Measurements from ENCODE around the gene PET100.

PET100 gene

DNA sequence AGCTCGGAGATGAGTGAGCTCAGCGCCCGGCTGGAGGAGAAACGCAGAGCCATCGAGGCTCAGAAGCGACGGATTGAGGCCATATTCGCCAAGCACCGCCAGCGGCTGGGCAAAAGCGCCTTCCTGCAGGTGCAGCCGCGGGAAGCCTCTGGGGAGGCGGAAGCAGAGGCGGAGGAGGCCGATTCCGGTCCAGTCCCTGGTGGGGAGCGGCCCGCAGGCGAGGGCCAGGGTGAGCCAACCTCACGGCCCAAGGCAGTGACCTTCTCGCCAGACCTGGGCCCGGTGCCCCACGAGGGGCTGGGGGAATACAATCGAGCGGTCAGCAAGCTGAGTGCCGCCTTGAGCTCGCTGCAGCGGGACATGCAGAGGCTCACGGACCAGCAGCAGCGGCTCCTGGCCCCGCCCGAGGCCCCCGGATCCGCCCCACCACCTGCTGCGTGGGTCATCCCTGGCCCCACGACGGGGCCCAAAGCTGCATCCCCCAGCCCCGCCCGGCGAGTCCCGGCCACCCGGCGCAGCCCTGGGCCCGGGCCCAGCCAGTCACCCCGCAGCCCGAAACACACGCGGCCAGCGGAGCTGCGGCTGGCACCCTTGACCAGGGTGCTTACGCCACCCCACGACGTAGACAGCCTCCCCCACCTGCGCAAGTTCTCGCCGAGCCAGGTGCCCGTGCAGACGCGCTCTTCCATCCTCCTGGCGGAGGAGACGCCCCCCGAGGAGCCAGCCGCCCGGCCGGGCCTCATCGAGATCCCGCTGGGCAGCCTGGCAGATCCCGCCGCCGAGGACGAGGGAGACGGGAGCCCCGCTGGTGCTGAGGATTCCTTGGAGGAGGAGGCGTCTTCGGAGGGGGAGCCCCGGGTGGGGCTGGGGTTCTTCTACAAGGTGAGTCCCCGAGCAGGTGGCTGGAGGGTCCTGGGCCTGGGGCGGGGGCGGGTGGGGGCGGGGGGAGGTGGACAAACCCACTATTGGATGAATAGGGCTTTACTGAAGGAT is 17.0 kb upstream of the PET100 start:
- no peak for DNase-seq (ENCODE audit: low read depth)

DNA sequence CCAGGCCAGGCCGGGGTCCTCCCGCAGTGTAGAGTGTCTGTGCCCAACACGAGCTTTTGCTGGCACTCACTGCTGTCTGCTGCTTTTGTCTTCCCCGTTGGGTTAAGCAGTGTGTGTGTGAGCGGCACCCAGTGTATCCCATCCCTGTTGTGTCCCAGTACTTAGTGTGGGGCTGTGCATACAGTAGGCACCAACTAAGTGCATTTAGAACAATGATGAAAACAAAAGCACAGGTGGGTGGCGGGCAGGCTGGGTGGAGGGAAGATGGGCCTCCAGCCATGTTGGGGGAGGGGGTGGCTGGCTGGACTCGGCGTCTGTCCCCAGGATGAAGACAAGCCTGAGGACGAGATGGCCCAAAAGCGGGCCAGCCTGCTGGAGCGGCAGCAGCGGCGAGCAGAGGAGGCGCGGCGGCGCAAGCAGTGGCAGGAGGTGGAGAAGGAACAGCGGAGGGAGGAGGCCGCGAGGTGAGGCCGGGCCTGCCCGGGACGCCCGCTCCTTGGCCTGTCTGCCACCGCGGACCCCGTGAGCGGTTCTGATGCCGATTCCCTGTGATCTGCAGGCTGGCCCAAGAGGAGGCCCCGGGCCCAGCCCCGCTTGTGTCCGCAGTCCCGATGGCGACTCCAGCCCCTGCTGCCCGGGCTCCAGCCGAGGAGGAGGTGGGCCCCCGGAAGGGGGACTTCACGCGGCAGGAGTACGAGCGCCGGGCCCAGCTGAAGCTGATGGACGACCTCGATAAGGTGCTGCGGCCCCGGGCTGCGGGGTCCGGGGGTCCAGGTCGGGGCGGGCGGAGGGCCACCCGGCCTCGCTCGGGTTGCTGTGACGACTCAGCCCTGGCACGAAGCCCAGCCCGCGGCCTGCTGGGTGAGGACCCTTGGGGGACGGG is 14.5 kb upstream of the PET100 start:
- no peak for DNase-seq (ENCODE audit: low read depth)

- DNase-seq (ENCODE audit: low read depth): no peak
Measured at GRCh38 chr19:7617172-7617571, 12.4 kb upstream of the PET100 start.

GRCh38 chr19:7617735-7618134 is 11.9 kb upstream of the PET100 start:
- no peak for DNase-seq (ENCODE audit: low read depth)

DNA sequence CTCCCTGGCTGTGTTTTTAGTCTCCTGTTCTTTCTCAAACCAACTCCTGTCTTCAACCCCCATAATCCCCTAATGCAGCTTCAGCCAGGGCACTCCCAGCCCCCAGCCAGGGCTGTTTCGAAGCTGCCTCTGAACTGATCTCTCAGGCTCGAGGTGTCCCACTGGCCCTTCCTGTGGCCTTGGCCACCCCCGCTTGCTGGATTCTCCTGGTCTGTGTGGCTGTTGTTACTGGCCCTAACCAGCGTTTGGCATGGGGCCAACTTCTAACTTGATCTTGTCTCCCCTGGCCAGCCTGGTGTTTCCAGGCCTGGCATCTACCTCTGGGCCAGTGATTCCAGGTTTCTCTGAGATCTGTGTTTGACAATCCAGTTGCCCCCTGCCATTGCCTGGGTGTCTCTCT is 11.2 kb upstream of the PET100 start:
- DNase-seq (ENCODE audit: low read depth): no peak

DNA sequence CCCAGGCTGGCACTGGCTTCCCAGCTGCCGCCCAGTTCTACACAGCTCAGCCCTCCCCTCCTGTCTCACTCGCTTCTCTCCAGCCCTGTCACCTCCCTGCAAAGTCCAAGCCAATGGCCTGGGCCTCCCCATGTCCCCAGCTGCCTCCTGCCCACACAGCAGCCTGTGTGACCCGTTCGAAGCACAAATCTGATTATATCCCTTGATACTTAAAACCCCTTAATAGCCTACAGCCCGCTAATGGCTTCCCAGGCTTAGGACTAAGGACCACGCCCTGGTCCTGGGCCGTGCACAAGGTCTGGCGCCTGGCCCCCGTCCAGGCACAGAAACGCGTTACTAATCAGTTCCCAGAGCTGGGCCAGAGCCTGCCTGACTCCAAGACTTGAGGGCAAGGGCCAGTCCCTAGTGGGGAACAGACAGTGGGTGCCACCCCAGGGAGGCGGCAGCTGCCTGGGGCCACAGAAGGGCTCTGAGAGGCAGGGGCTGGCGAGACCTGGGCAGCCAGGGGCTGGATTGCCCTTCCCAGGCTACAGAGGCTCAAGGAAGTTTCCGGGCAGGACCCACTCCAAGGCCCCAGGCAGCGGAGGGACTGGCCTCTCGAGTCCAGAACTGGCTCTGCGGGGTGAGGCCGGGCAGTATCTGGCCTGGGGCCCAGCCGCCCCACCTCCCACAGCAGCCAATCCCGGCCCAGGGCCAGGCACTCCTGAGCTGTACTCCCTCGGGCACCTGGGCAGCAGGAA is 10.7 kb upstream of the PET100 start:
- DNase-seq (ENCODE audit: low read depth): no peak

GRCh38 chr19:7619671-7620441 is 9.7 kb upstream of the PET100 start:
- no peak for DNase-seq (ENCODE audit: low read depth)

GRCh38 chr19:7620442-7621412 is 8.9 kb upstream of the PET100 start:
- no peak for DNase-seq (ENCODE audit: low read depth)

DNA sequence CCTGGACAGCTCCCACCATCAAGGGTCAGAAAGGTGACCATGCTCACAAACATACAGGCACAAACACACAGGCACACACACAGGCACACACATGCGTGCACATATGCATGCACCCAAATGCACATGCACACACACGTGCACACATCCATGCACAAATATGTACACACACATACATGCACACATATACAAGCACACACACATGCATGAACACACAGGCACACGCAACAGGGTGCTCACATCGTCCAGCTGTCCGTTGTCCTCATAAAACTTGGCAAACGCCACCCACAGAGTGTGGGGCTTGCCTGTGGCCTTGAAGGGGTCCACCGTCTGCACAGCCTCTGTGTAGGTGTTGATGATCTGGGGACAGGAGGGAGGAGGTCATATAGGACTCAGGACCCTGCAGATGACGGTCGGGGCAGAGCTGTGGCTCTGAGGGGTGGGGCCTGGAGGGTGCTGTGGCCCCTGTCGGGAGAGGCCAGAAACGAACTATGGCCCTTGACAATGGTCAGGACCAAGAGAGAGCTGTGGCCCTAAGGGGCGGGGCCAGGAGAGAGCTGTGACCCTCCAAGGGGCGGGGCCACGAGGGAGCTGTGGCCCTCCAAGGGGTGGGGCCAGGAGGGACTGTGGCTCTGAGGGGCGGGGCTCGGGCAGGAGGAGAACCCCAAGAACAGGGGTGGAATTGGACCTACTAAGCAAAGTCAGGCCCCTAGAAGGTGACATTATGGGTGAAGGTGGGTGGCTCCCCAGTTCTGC is 6.5 kb upstream of the PET100 start:
- DNase-seq (ENCODE audit: low read depth): peak; percentile 19

DNA sequence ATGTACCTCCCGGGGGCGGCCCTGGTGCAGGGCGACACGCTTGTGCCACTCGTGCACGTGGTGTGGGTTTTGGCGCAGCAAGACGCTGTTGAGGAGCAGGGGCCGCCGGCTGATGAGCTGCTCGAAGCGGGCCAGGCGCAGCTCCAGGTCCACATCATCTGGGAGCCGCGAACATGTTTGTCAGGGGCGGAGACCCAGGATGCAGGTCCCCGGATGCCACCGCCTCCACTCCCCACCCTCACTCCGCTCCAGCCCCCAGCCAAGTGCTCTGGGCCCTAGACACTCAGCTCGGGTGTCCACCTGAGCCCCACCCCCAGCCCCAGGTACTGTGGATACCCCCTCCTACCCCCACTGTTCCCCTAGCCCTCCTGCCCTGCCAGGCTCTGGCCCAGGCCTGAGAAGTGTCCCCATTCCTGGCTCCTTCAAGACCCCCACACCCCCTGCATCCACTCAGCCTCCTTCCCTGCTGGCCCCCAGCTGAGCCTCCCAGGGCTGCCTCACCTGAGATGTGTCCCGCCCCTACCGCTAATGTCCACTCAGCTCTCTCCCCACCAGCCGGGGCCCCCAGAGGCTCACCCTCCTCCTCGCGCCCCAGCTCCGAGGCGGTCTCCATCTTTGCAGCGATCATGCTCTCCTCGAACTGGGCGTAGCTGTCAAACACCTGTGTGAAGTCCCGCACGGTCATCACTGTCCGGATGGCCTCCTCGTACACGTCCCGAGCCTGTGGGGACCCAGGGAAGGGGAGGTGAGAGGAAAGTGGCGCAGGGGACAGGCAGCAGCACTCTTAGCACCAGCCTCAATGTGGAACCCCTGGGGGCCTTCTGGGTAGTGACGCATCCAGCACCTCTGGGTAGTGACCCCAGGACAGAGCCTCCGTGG is 5.6 kb upstream of the PET100 start:
- no peak for DNase-seq (ENCODE audit: low read depth)

- DNase-seq (ENCODE audit: low read depth): no peak
Measured at GRCh38 chr19:7624810-7625209, 4.8 kb upstream of the PET100 start.

GRCh38 chr19:7625763-7626372 is 3.7 kb upstream of the PET100 start:
- DNase-seq (ENCODE audit: low read depth): no peak

- no peak for DNase-seq (ENCODE audit: low read depth)
Measured at GRCh38 chr19:7627166-7627565, 2.4 kb upstream of the PET100 start.

- DNase-seq (ENCODE audit: low read depth): peak; percentile 13
Measured at GRCh38 chr19:7628589-7629311, 843 bp upstream of the PET100 start.

GRCh38 chr19:7631577-7631976 is 2.0 kb downstream of the PET100 start:
- DNase-seq (ENCODE audit: low read depth): no peak

- no peak for DNase-seq (ENCODE audit: low read depth)
Measured at GRCh38 chr19:7632340-7633203, 3.0 kb downstream of the PET100 start.

Data from ELR (cell line).